RWPE2 (cell line): ENCODE results near the gene EML4.

Source experiments
- ATAC-seq: fragments of 200-7000 bp; cut with Tn5 transposase; 3 replicates; pipeline ENCODE4 v1.9.1; 2021; ENCODE audit warnings: low read depth
- DNase-seq: peaks from one replicate; pipeline ENCODE4 v3.0.0-alpha.2; 2020; ENCODE audit warnings: low spot score
- H3K27ac ChIP-seq: fragments of 450-650 bp; 2 replicates; pipeline ENCODE4 v1.5.1; 2017; ENCODE audit warnings: mild to moderate bottlenecking; ENCODE audit not compliant: poor library complexity, severe bottlenecking
- H3K27me3 ChIP-seq: fragments of 250-450 bp; sonication (Bioruptor Pico); 2 replicates; pipeline ENCODE4 v1.5.1; 2021; ENCODE audit warnings: mild to moderate bottlenecking, moderate library complexity; ENCODE audit not compliant: insufficient read depth, poor library complexity, severe bottlenecking
- H3K36me3 ChIP-seq: fragments of 250-450 bp; sonication (Bioruptor Pico); 2 replicates; pipeline ENCODE4 v1.5.1; 2020; ENCODE audit warnings: low read depth, mild to moderate bottlenecking, moderate library complexity
- H3K4me1 ChIP-seq: fragments of 250-450 bp; sonication (Bioruptor Pico); 2 replicates; pipeline ENCODE4 v1.5.1; 2021; ENCODE audit warnings: mild to moderate bottlenecking, moderate library complexity; ENCODE audit not compliant: insufficient read depth, poor library complexity, severe bottlenecking
- H3K4me3 ChIP-seq: fragments of 250-450 bp; sonication (Bioruptor Pico); 2 replicates; pipeline ENCODE4 v1.5.1; 2021; ENCODE audit warnings: mild to moderate bottlenecking, moderate library complexity; ENCODE audit not compliant: severe bottlenecking
- H3K9me3 ChIP-seq: fragments of 250-450 bp; sonication (Bioruptor Pico); 2 replicates; pipeline ENCODE4 v1.5.1; 2021; ENCODE audit warnings: mild to moderate bottlenecking, moderate library complexity; ENCODE audit not compliant: severe bottlenecking
- CTCF ChIP-seq: fragments of 450-650 bp; IDR thresholded peaks from one replicate; pipeline ENCODE4 v1.5.1; 2017; ENCODE audit warnings: mild to moderate bottlenecking, moderate library complexity; ENCODE audit not compliant: poor library complexity, severe bottlenecking

The EML4 gene

GRCh38 chr2:42348113-42348805 is 179.1 kb downstream of the EML4 start:
- no peak for TF ChIP-seq CTCF
- DNase-seq (no peak), ATAC-seq (no peak)
- H3K4me3 ChIP-seq = no peak overlapping the region
- no peak overlapping the region for H3K27ac ChIP-seq
- H3K4me1 ChIP-seq = peaks cover under 1% of the 10 kb centered on the region
- H3K27me3 ChIP-seq = no peaks in the 10 kb centered on the region
- H3K9me3 ChIP-seq = no peaks in the 10 kb centered on the region
- H3K36me3 ChIP-seq = peaks cover 54% of the 10 kb centered on the region

- Histone ChIP-seq H3K36me3 (peaks cover 48% of the 10 kb centered on the region), H3K27me3 (no peaks in the 10 kb centered on the region), H3K27ac (no peak overlapping the region), H3K4me3 (no peak overlapping the region), H3K9me3 (no peaks in the 10 kb centered on the region), H3K4me1 (no peaks in the 10 kb centered on the region)
- no peak for ATAC-seq
- DNase-seq = no peak
- TF ChIP-seq CTCF = no peak
These were observed 181.4 kb downstream of the EML4 start for GRCh38 chr2:42350434-42351063.

- no peaks in the 10 kb centered on the region for H3K27me3 ChIP-seq
- no peaks in the 10 kb centered on the region for H3K9me3 ChIP-seq
- H3K36me3 ChIP-seq = peaks cover 48% of the 10 kb centered on the region
- no peak overlapping the region for H3K4me3 ChIP-seq
- no peaks in the 10 kb centered on the region for H3K4me1 ChIP-seq
- H3K27ac ChIP-seq = no peak overlapping the region
- no peak for TF ChIP-seq CTCF
- ATAC-seq (no peak), DNase-seq (no peak)
These were observed 182.7 kb downstream of the EML4 start for GRCh38 chr2:42351864-42352263.

GRCh38 chr2:42353792-42354429 is 184.8 kb downstream of the EML4 start:
- Histone ChIP-seq H3K9me3 (no peaks in the 10 kb centered on the region), H3K4me1 (no peaks in the 10 kb centered on the region), H3K27me3 (no peaks in the 10 kb centered on the region), H3K27ac (no peak overlapping the region), H3K36me3 (peaks cover 48% of the 10 kb centered on the region), H3K4me3 (no peak overlapping the region)
- DNase-seq (no peak), ATAC-seq (no peak)
- no peak for TF ChIP-seq CTCF
